Liver (tissue), 3 donors: ENCODE results near the gene TP53INP2.

Experiments used
- ATF3 ChIP-seq: IDR thresholded peaks from 2 replicates; pipeline ENCODE4 v1.6.1; 2016; ENCODE audit warnings: antibody characterized with exemption
- CTCF ChIP-seq: fragments of 150-350 bp; IDR thresholded peaks from 2 replicates; pipeline ENCODE4 v1.5.1; 2017; ENCODE audit warnings: improper control_type of control experiment, low read depth, low read length; ENCODE audit not compliant: missing input control
- GABPA ChIP-seq, 2 donors: IDR thresholded peaks in 1 of 2; conservative IDR thresholded peaks in 1 of 2; 2 replicates each; pipeline ENCODE4 v1.6.1; 2016; ENCODE audit warnings: antibody characterized with exemption in 2 of 2, mild to moderate bottlenecking in 1 of 2, moderate library complexity in 1 of 2
- YY1 ChIP-seq: IDR thresholded peaks from 2 replicates; pipeline ENCODE4 v1.6.1; 2016; ENCODE audit warnings: antibody characterized with exemption, mild to moderate bottlenecking
- ZBTB33 ChIP-seq: IDR thresholded peaks from 2 replicates; pipeline ENCODE4 v1.6.1; 2016; ENCODE audit warnings: antibody characterized with exemption
- donor health status: healthy.
- donor health status: healthy.

GRCh38 chr20:34753706-34754461 lies 49.7 kb downstream of the TP53INP2 start:
- no peak for TF ChIP-seq ATF3
- TF ChIP-seq YY1 = no peak
- TF ChIP-seq CTCF = no peak
- no peak for TF ChIP-seq GABPA (IDR thresholded peaks at IDR 0.05 in 1 of 2, conservative IDR thresholded peaks at IDR 0.05 in 1 of 2)
- TF ChIP-seq ZBTB33 = no peak
